OCI-LY7 (cell line): ENCODE data around the gene PDZD7. TPM values are rescaled to one million over a fixed set of nuclear protein-coding genes. Genes with fewer than 3 reads are reported as not detected.

Experiments used
- BruUV-seq: library from RNA; stranded (reverse); fragments of 400-500 nt; replicated peaks from 2 replicates; lab custom pipeline; 2021; lab: Mats Ljungman, UMichigan
- CTCF ChIA-PET: fragments of 300-600 bp; sonication (Branson Sonifier 250); formaldehyde crosslinking; loops from one replicate; lab custom pipeline; 2022; ENCODE audit warnings: antibody characterized with exemption; ENCODE audit not compliant: unreplicated experiment; lab: Charles Lee
- POLR2A ChIA-PET: fragments of 300-600 bp; sonication (Branson Sonifier 250); formaldehyde crosslinking; loops from one replicate; lab custom pipeline; 2022; ENCODE audit warnings: antibody characterized with exemption; lab: Charles Lee
- DNase-seq: peaks from one replicate; pipeline ENCODE4 v3.0.0-alpha.2; 2015; ENCODE audit warnings: low spot score
- H2AFZ ChIP-seq: fragments of 200-600 bp; sonication (generic), shearing (Covaris generic); 2 replicates; pipeline ENCODE4 v1.6.1; 2014; ENCODE audit warnings: mild to moderate bottlenecking, antibody characterized with exemption, low read length, moderate library complexity
- H3K27ac ChIP-seq: fragments of 200-600 bp; sonication (generic); 2 replicates; pipeline ENCODE4 v1.5.1; 2014; ENCODE audit warnings: mixed run types, low read depth, mild to moderate bottlenecking, moderate library complexity, low read length, inconsistent platforms; ENCODE audit not compliant: poor library complexity, severe bottlenecking
- H3K36me3 ChIP-seq: fragments of 200-600 bp; sonication (generic); 2 replicates; pipeline ENCODE4 v1.6.1; 2014; ENCODE audit warnings: mild to moderate bottlenecking, antibody characterized with exemption, low read length, moderate library complexity, mixed read lengths; ENCODE audit not compliant: insufficient read depth
- H3K4me1 ChIP-seq: fragments of 200-600 bp; sonication (generic); 2 replicates; pipeline ENCODE4 v1.5.1; 2014; ENCODE audit warnings: mild to moderate bottlenecking, low read length; ENCODE audit not compliant: insufficient read depth, poor library complexity, severe bottlenecking
- H3K4me2 ChIP-seq: fragments of 200-600 bp; sonication (generic); 2 replicates; pipeline ENCODE4 v1.6.1; 2014; ENCODE audit warnings: mild to moderate bottlenecking, low read length
- H3K4me3 ChIP-seq: fragments of 200-600 bp; sonication (generic); 2 replicates; pipeline ENCODE4 v1.5.1; 2014; ENCODE audit warnings: mild to moderate bottlenecking, low read depth, low read length; ENCODE audit not compliant: poor library complexity, severe bottlenecking
- H3K79me2 ChIP-seq: fragments of 200-600 bp; sonication (generic); 2 replicates; pipeline ENCODE4 v1.6.1; 2016; ENCODE audit warnings: low read depth, mild to moderate bottlenecking, low read length, moderate library complexity, mixed read lengths; ENCODE audit not compliant: insufficient read depth
- H3K9me2 ChIP-seq: fragments of 200-600 bp; sonication (generic); 2 replicates; pipeline ENCODE4 v1.6.1; 2016; ENCODE audit warnings: mild to moderate bottlenecking, low read length, mixed read lengths; ENCODE audit not compliant: insufficient read depth
- H3K9me3 ChIP-seq: fragments of 200-600 bp; sonication (generic); 2 replicates; pipeline ENCODE4 v1.6.1; 2014; ENCODE audit warnings: mild to moderate bottlenecking, mixed run types, low read length, mixed read lengths
- H4K20me1 ChIP-seq: fragments of 200-600 bp; sonication (generic); 2 replicates; pipeline ENCODE4 v1.6.1; 2014; ENCODE audit warnings: mild to moderate bottlenecking, antibody characterized with exemption, low read length, moderate library complexity, mixed read lengths; ENCODE audit not compliant: insufficient read depth
- CTCF ChIP-seq: fragments of 200-600 bp; sonication (generic); conservative IDR thresholded peaks from 2 replicates; pipeline ENCODE4 v1.5.1; 2014; ENCODE audit warnings: mild to moderate bottlenecking, antibody characterized with exemption, low read length, moderate library complexity, mixed read lengths
- EZH2phosphoT487 ChIP-seq: fragments of 200-600 bp; sonication (generic); IDR thresholded peaks from 2 replicates; pipeline ENCODE4 v1.6.1; 2018; ENCODE audit warnings: low read depth, borderline replicate concordance, mild to moderate bottlenecking, mixed run types, antibody characterized with exemption, low read length, moderate library complexity, mixed read lengths
- intact Hi-C: fragments of 100-400 bp; cut with micrococcal nuclease; formaldehyde crosslinking; loops from one replicate; pipeline ENCODE4 v1.10.0; 2022; ENCODE audit not compliant: unreplicated experiment
- total RNA-seq, 2 experiments: library from RNA; depleted of rRNA in 1 of 2; stranded (reverse); fragments of >200 nt in 1 of 2; shearing (Covaris generic) in 1 of 2; gene quantifications; 2 replicates each; pipeline ENCODE4 v1.2.3, GENCODE V29; 2014 to 2022

The PDZD7 gene
- total RNA-seq, 2 experiments from 2014 or later: 1.6 to 2.1 TPM

- TF ChIP-seq EZH2phosphoT487 (no peak), CTCF (no peak)
- no peak overlapping the region for H2AFZ ChIP-seq
- H3K4me1 ChIP-seq: peaks cover 60% of the 10 kb centered on the region
- 0 out of 2 replicates have a peak, but pooled peaks cover 6% of the 10 kb centered on the region for H3K36me3 ChIP-seq
- no peaks in the 10 kb centered on the region for H3K9me2 ChIP-seq
- no TSS peak for BruUV-seq
- ChIA-PET CTCF (interaction anchor here (1.1 kb wide), 1 partner anchor 78 kb away, joined by 4 read pairs; no protein-coding TSS in a partner anchor), POLR2A (interaction anchor here (0.7 to 1.1 kb wide), 2 partner anchors 20 to 23 kb away, joined by 3 read pairs; no protein-coding TSS in a partner anchor)
- H4K20me1 ChIP-seq: no peaks in the 10 kb centered on the region
- no peaks in the 10 kb centered on the region for H3K9me3 ChIP-seq
- peak overlapping the region; percentile 89 for H3K4me3 ChIP-seq
- intact Hi-C loops: loop anchor here (5.0 kb wide), 1 partner anchor 151 kb away; the partner anchor contains the start of gene SLF2
- peak overlapping the region; percentile 94 for H3K27ac ChIP-seq
- H3K79me2 ChIP-seq: peaks cover 18% of the 10 kb centered on the region
- H3K4me2 ChIP-seq: peak overlapping the region; percentile 76
- peak; percentile 38 for DNase-seq
These were observed 32.9 kb upstream of the PDZD7 start for GRCh38 chr10:101063548-101064414.

GRCh38 chr10:101063050-101063525 is 32.2 kb upstream of the PDZD7 start:
- H3K4me3 ChIP-seq: peak overlapping the region; percentile 89
- TF ChIP-seq CTCF (no peak), EZH2phosphoT487 (no peak)
- H3K9me2 ChIP-seq: no peaks in the 10 kb centered on the region
- CTCF ChIA-PET: interaction anchor here (1.1 kb wide), 1 partner anchor 79 kb away, joined by 4 read pairs; no protein-coding TSS in a partner anchor
- BruUV-seq: no TSS peak
- peaks cover 67% of the 10 kb centered on the region for H3K4me1 ChIP-seq
- H3K79me2 ChIP-seq: peaks cover 24% of the 10 kb centered on the region
- POLR2A ChIA-PET: interaction anchor here (1.1 kb wide), 1 partner anchor 20 kb away, joined by 3 read pairs; no protein-coding TSS in a partner anchor
- H3K4me2 ChIP-seq: peak overlapping the region; percentile 76
- H3K36me3 ChIP-seq: 0 out of 2 replicates have a peak, but pooled peaks cover 10% of the 10 kb centered on the region
- H4K20me1 ChIP-seq: no peaks in the 10 kb centered on the region
- H2AFZ ChIP-seq: no peak overlapping the region; the same call in 1 of the 2 replicates
- no peaks in the 10 kb centered on the region for H3K9me3 ChIP-seq
- H3K27ac ChIP-seq: peak overlapping the region; percentile 94
- DNase-seq: peak; percentile 27
- intact Hi-C loops: loop anchor here (5.0 kb wide), 1 partner anchor 151 kb away; the partner anchor contains the start of gene SLF2
